ENCODE results near the gene PDCD11.
"Not testable (repeated sequence)": the region's sequence is repeated elsewhere in the genome, so short reads cannot be mapped to it uniquely, and the experiment has no call there.

Gene PDCD11

GRCh38 chr10:103396789-103397087 is 312 bp downstream of the PDCD11 start:
- Mint-ChIP-seq H3K9me3 (no peaks in the 10 kb centered on the region), H3K27me3 (no peaks in the 10 kb centered on the region), H3K4me1 (peaks cover 64% of the 10 kb centered on the region), H3K4me3 (peak overlapping the region; percentile 88 to 99), H3K27ac (peak overlapping the region; percentile 84 to 90)
- ATAC-seq = no peak
- no peak for DNase-seq

DNA sequence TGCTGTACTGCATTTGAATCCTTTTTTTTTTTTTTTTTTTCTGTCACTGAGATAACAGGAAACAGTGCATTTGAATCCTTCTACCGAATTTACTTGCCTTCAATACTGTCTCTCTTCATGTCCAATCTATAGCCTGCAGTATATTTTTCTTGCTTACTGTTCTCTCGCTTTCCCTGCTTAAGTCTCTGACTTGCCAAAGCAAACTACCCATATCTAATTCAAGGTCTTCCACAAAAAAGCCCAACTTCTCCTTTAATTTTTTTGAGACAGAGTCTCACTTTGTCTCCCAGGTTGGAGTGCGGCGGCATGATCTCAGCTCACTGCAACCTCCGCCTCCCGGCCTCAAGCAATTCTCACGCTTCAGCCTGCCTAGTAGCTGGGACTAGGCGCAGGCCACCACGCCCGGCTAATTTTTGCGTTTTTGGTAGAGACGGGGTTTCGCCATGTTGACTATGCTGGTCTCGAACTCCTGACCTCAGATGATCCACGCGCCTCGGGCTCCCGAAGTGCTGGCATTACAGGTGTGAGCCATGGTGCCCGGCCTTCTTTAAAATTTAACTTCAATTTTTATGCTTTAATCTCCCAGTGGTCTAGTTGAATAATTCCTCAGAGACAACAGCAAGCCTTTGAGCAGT is 882 bp downstream of the PDCD11 start:
- Mint-ChIP-seq H3K4me1 (peaks cover 64% of the 10 kb centered on the region), H3K9me3 (no peaks in the 10 kb centered on the region), H3K27me3 (no peaks in the 10 kb centered on the region), H3K4me3 (peak overlapping the region; percentile 88 to 99), H3K27ac (peak overlapping the region; percentile 84 to 90)
- ATAC-seq (no peak), DNase-seq (no peak)

- H3K4me3 Mint-ChIP-seq = no peak overlapping the region
- H3K9me3 Mint-ChIP-seq = no peaks in the 10 kb centered on the region
- no peak overlapping the region for H3K27ac Mint-ChIP-seq
- DNase-seq (no peak), ATAC-seq (no peak)
- H3K27me3 Mint-ChIP-seq = no peaks in the 10 kb centered on the region
- H3K4me1 Mint-ChIP-seq = no peaks in the 10 kb centered on the region
Measured at GRCh38 chr10:103413564-103413963, 17.1 kb downstream of the PDCD11 start.

GRCh38 chr10:103415581-103415980 is 19.2 kb downstream of the PDCD11 start:
- Mint-ChIP-seq H3K27ac (no peak overlapping the region), H3K4me1 (no peaks in the 10 kb centered on the region), H3K27me3 (no peaks in the 10 kb centered on the region), H3K9me3 (no peaks in the 10 kb centered on the region), H3K4me3 (no peak overlapping the region)
- ATAC-seq (no peak), DNase-seq (no peak)

- H3K9me3 Mint-ChIP-seq = no peaks in the 10 kb centered on the region
- no peak overlapping the region for H3K27ac Mint-ChIP-seq
- H3K4me1 Mint-ChIP-seq = no peaks in the 10 kb centered on the region
- H3K27me3 Mint-ChIP-seq = no peaks in the 10 kb centered on the region
- H3K4me3 Mint-ChIP-seq = no peak overlapping the region
- ATAC-seq (peak; percentile 53), DNase-seq (peak; percentile 45 to 48)
Measured at GRCh38 chr10:103416436-103417147, 20.2 kb downstream of the PDCD11 start.

GRCh38 chr10:103417148-103417469 is 20.7 kb downstream of the PDCD11 start:
- not testable (repeated sequence) for H3K27me3 Mint-ChIP-seq, DNase-seq, H3K4me1 Mint-ChIP-seq, H3K9me3 Mint-ChIP-seq, H3K27ac Mint-ChIP-seq, H3K4me3 Mint-ChIP-seq, ATAC-seq

DNA sequence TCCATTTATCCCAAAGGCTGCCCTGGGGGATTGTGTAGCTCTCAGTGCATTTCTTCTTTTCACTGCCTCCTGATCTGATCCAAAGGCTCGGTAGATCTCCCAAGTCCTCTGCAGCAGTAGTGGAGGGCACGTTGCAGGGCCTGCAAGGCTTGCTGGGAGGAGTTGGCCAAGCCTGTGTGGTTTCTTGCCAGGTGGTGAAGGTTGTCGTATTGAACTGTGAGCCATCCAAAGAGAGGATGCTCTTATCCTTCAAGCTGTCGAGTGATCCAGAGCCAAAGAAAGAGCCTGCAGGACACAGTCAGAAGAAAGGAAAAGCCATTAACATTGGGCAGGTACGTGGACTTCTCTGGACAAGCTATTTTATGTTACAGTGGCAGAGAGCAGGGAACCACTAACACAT is 21.2 kb downstream of the PDCD11 start:
- DNase-seq (no peak), ATAC-seq (no peak)
- no peaks in the 10 kb centered on the region for H3K9me3 Mint-ChIP-seq
- H3K27me3 Mint-ChIP-seq = no peaks in the 10 kb centered on the region
- H3K4me1 Mint-ChIP-seq = no peaks in the 10 kb centered on the region
- H3K4me3 Mint-ChIP-seq = no peak overlapping the region
- H3K27ac Mint-ChIP-seq = peak overlapping the region in 1 of 2 donors; percentile 22

GRCh38 chr10:103419101-103419500 is 22.7 kb downstream of the PDCD11 start:
- Mint-ChIP-seq H3K4me1 (no peaks in the 10 kb centered on the region), H3K27me3 (no peaks in the 10 kb centered on the region), H3K4me3 (no peak overlapping the region), H3K27ac (no peak overlapping the region), H3K9me3 (no peaks in the 10 kb centered on the region)
- DNase-seq (no peak), ATAC-seq (no peak)

GRCh38 chr10:103423748-103424147 is 27.3 kb downstream of the PDCD11 start:
- Mint-ChIP-seq H3K9me3 (no peaks in the 10 kb centered on the region), H3K27ac (no peak overlapping the region), H3K27me3 (no peaks in the 10 kb centered on the region), H3K4me1 (peaks cover 20% of the 10 kb centered on the region), H3K4me3 (no peak overlapping the region)
- ATAC-seq (no peak), DNase-seq (no peak)

DNA sequence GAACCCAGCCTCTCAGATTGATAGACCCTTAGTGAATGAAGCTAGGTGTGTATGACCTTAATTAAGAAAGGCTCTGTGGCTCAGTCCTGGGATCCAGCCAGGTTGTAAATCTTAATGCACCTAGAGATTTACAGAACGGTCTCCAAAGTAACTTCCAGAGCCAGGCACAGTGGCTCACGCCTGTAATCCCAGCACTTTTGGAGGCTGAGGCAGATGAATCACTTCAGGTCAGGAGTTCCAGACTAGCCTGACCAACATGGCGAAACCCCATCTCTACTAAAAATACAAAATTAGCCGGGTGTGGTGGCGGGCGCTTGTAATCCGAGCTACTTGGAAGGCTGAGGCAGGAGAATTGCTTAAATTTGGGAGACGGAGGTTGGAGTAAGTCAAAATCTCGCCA is 31.4 kb downstream of the PDCD11 start:
- Mint-ChIP-seq H3K27ac (no peak overlapping the region), H3K4me1 (peaks cover 43% of the 10 kb centered on the region), H3K9me3 (no peaks in the 10 kb centered on the region), H3K27me3 (no peaks in the 10 kb centered on the region), H3K4me3 (no peak overlapping the region)
- ATAC-seq (no peak), DNase-seq (no peak)

DNA sequence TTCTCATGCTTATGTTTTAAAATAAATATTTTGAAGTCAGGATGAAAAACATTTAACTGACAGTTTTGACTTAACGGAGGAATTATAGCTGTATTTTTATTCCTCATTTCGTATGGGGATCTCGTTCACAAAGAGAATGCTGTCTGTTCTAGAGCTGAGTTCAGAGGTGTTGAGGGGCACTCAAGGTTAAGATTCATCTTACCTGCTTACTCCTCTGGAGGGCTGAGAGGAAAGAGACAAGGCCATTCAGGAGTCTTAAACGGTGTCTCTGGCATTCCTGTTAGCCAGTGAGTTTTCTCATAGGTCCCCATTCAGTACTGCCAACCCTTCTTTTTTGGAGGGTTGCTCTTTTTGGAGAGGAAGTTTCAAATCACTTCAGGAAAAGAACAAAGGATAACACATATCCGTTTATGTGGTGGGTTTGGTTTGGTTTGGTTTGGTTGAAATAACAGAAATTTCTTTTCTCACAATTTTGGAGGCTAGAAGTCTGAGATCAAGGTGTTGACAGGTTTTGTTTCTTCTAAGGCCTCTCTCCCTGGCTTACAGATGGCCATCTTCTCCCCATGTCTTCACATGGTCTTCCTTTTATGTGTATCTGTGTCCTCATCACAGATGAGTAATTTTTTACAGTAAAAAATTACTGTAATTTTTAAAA is 32.7 kb downstream of the PDCD11 start:
- H3K9me3 Mint-ChIP-seq = no peaks in the 10 kb centered on the region
- no peak overlapping the region for H3K4me3 Mint-ChIP-seq
- peaks cover 43% of the 10 kb centered on the region for H3K4me1 Mint-ChIP-seq
- no peak for DNase-seq
- no peaks in the 10 kb centered on the region for H3K27me3 Mint-ChIP-seq
- H3K27ac Mint-ChIP-seq = peak overlapping the region; percentile 28 to 71
- no peak for ATAC-seq

- H3K27ac Mint-ChIP-seq = peak overlapping the region in 1 of 2 donors; percentile 71
- no peaks in the 10 kb centered on the region for H3K27me3 Mint-ChIP-seq
- no peak for DNase-seq
- no peaks in the 10 kb centered on the region for H3K9me3 Mint-ChIP-seq
- H3K4me1 Mint-ChIP-seq = peaks cover 43% of the 10 kb centered on the region
- H3K4me3 Mint-ChIP-seq = peak overlapping the region; percentile 2 to 21
- peak; percentile 63 for ATAC-seq
Measured at GRCh38 chr10:103429647-103430046, 33.2 kb downstream of the PDCD11 start.

- ATAC-seq = no peak
- peak overlapping the region in 1 of 2 donors; percentile 72 for H3K27ac Mint-ChIP-seq
- no peaks in the 10 kb centered on the region for H3K9me3 Mint-ChIP-seq
- no peaks in the 10 kb centered on the region for H3K27me3 Mint-ChIP-seq
- DNase-seq = no peak
- H3K4me3 Mint-ChIP-seq = no peak overlapping the region
- peaks cover 41% of the 10 kb centered on the region for H3K4me1 Mint-ChIP-seq
Measured at GRCh38 chr10:103431902-103432301, 35.5 kb downstream of the PDCD11 start.

DNA sequence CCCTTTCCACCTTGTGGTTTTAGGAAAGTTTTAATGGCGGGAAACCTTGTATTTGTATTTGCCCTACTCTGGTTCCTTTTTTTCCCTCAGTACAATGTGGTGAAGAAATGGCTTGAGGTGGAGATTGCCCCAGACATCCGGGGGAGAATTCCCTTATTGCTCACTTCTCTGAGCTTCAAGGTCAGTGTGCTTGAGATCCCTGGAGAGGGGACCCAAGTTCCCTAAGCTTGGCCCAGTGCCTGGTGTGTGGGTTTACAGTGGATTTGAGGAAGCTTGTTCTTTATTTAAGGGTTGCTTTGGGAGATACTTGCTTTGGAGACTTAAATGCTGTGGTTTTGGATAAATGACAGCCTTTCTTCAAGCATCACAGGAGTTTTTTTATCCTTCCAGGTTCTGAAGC is 37.4 kb downstream of the PDCD11 start:
- Mint-ChIP-seq H3K27me3 (no peaks in the 10 kb centered on the region), H3K27ac (no peak overlapping the region), H3K4me1 (peaks cover 22% of the 10 kb centered on the region), H3K4me3 (no peak overlapping the region), H3K9me3 (no peaks in the 10 kb centered on the region)
- no peak for ATAC-seq
- DNase-seq = no peak

- Mint-ChIP-seq H3K9me3 (no peaks in the 10 kb centered on the region), H3K27me3 (no peaks in the 10 kb centered on the region), H3K27ac (peak overlapping the region; percentile 79 to 98), H3K4me3 (no peak overlapping the region), H3K4me1 (no peaks in the 10 kb centered on the region)
- ATAC-seq (no peak), DNase-seq (no peak)
Measured at GRCh38 chr10:103439776-103440175, 43.4 kb downstream of the PDCD11 start.

- Mint-ChIP-seq H3K4me1 (no peaks in the 10 kb centered on the region), H3K27ac (peak overlapping the region in 1 of 2 donors; percentile 87), H3K27me3 (no peaks in the 10 kb centered on the region), H3K4me3 (no peak overlapping the region), H3K9me3 (no peaks in the 10 kb centered on the region)
- DNase-seq (no peak), ATAC-seq (no peak)
Measured at GRCh38 chr10:103440416-103440815, 44.0 kb downstream of the PDCD11 start.
